Kidney epithelial cell (primary cell): ENCODE measurements around the gene CDK17. TPM values are rescaled to one million over a fixed set of nuclear protein-coding genes. Genes with fewer than 3 reads are reported as not detected.

Experiments used
- DNase-seq: peaks from one replicate; pipeline ENCODE4 v3.0.0-alpha.2; 2010; ENCODE audit warnings: low read depth
- H3K27me3 ChIP-seq: 2 replicates; pipeline ENCODE4 v1.6.0; 2011; ENCODE audit warnings: low read length; ENCODE audit not compliant: control insufficient read depth, insufficient read depth
- H3K36me3 ChIP-seq: 2 replicates; pipeline ENCODE4 v1.5.1; 2011; ENCODE audit warnings: low read length; ENCODE audit not compliant: control insufficient read depth, insufficient read depth
- H3K4me3 ChIP-seq: 2 replicates; pipeline ENCODE4 v1.5.1; 2011; ENCODE audit warnings: low read depth, mild to moderate bottlenecking, control low read depth, low read length
- CTCF ChIP-seq: IDR thresholded peaks from 2 replicates; pipeline ENCODE4 v1.5.1; 2011; ENCODE audit warnings: mild to moderate bottlenecking, moderate library complexity, low read length, control low read depth, inconsistent platforms; ENCODE audit not compliant: insufficient read depth, poor library complexity, severe bottlenecking
- total RNA-seq: library from RNA; depleted of rRNA; stranded (reverse); fragments of >200 nt; gene quantifications from 2 replicates; pipeline ENCODE4 v1.2.3, GENCODE V29; 2015

Gene CDK17
- total RNA-seq, 1 donor from 2014 or later = 46.4 TPM

DNA sequence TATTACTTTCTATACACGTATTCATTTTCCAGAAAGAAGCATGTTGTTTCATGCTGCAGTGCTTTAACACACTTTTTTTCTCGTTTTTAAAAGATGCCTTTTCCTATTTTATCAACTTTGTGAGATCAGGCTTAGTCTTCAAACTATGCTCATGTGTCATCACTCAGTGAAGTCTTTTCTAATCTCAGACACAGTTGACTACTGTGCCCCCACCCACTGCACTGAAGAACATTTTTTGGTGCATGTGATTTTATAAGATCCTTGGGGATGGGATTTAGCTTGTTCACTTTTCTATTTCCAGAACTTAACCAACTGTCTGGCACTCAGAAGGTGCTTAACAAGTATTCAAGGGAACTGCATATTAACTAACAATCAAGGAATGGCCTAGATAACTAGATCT lies 85.5 kb downstream of the CDK17 start:
- Histone ChIP-seq H3K4me3 (no peak overlapping the region), H3K27me3 (no peaks in the 10 kb centered on the region), H3K36me3 (no peaks in the 10 kb centered on the region)
- no peak for DNase-seq
- no peak for TF ChIP-seq CTCF

DNA sequence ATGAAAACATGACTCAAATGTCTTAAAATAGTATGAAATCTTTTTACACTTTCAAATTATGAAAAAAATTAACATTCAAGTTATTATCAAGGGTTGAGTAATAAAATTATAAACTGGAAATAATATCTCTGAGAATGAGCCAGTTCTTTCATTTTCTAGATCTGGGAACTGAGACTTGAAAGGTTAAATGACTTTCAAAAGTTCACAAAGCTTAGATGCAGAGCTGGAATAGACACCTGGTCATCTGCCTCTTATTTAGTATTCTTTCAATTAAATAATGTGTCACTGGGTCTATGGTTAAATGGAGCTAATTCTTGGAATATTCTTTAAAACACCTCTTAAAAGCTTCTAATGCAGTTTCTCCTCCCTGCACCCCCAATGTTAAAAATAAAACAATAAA lies 86.6 kb downstream of the CDK17 start:
- no peak for DNase-seq
- H3K4me3 ChIP-seq = no peak overlapping the region
- no peaks in the 10 kb centered on the region for H3K27me3 ChIP-seq
- no peaks in the 10 kb centered on the region for H3K36me3 ChIP-seq
- TF ChIP-seq CTCF = no peak

DNA sequence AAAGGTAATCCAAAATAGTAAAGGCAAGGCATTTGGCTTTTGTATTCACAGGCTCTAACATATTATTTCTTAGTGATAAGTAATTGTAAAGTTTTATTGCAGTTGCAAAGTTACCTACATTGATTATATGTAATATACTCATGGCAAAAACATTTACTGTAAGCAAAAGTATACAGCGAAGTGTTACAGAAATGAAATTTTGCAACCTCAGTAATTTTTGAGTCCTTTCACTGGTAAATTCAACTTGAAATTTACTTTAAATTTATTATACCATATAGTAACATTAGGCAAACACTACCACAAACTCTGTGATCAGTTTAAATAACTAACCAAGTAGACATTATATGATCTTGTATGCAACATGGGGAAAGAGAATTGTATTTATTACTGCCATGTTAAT lies 89.0 kb downstream of the CDK17 start:
- DNase-seq = no peak
- Histone ChIP-seq H3K27me3 (no peaks in the 10 kb centered on the region), H3K36me3 (no peaks in the 10 kb centered on the region), H3K4me3 (no peak overlapping the region)
- TF ChIP-seq CTCF = no peak

DNA sequence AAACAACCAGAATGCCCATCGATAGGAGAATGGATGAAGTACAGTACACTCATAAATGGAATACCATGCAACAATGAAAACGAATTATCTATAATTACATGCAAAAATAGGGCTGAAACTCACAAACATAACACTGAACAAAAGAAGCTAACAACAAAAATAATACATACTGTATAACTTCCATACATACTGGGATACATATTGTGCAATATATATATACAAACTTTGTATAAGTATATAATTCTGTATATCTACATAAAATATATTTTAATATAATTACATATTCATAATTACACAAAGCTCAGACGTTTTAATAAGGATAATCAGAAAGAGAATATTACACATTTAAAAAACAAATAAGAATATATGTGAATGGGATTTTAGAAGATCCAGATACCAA lies 90.2 kb downstream of the CDK17 start:
- no peak for TF ChIP-seq CTCF
- no peaks in the 10 kb centered on the region for H3K36me3 ChIP-seq

GRCh38 chr12:96308881-96309280 lies 91.4 kb downstream of the CDK17 start:
- Histone ChIP-seq H3K36me3 (no peaks in the 10 kb centered on the region), H3K4me3 (no peak overlapping the region), H3K27me3 (no peaks in the 10 kb centered on the region)
- TF ChIP-seq CTCF = no peak
- DNase-seq = no peak

More for the DNA sequence above, 90.2 kb downstream of the CDK17 start:
- H3K4me3 ChIP-seq = no peak overlapping the region
- no peaks in the 10 kb centered on the region for H3K27me3 ChIP-seq
- DNase-seq = no peak

DNA sequence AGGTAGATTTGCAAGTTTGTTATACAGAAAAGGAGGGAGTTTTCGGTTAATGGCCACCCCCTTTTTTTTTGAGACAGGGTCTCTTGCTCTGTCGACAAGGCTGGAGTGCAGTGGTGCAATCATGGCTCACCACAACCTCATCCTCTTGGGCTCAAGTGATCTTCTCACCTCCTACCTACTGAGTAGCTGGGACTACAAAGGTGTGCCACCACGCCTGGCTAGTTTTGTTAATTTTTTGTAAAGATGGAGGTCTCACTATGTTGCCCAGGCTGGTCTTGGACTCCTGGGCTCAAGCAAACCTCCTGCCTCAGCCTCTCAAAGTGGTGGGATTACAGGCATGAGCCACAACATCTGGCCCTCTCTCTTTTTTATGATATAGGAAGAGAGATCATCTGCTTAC lies 94.6 kb downstream of the CDK17 start:
- Histone ChIP-seq H3K4me3 (no peak overlapping the region), H3K36me3 (no peaks in the 10 kb centered on the region), H3K27me3 (no peaks in the 10 kb centered on the region)
- no peak for TF ChIP-seq CTCF
- no peak for DNase-seq
